ENCODE data around the gene PIMREG.

PIMREG gene

GRCh38 chr17:6437956-6438355 is 6.3 kb upstream of the PIMREG start:
- DNase-seq (ENCODE audit: low read depth in 3 of 3) = no peak

DNA sequence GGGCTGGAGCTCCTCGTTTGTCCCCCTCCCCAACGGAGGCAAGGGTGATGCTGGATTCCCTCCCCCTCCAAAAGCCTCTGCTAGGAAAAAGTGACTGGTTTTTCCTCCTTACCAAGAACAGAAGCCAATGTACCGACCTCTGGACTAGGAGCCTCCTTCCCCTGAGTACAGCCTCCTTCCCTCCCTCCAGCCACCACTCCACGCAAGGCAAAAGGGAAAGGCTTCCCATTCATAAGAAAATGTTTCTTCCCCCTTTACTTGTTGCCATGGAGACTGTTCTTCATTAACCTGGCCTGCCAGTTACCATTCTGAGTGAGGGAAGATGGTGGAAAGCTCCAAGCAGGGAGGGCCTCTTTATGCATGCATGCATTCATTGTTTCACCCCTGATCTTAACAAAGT is 4.3 kb upstream of the PIMREG start:
- DNase-seq (ENCODE audit: low read depth in 3 of 3) = no peak

DNA sequence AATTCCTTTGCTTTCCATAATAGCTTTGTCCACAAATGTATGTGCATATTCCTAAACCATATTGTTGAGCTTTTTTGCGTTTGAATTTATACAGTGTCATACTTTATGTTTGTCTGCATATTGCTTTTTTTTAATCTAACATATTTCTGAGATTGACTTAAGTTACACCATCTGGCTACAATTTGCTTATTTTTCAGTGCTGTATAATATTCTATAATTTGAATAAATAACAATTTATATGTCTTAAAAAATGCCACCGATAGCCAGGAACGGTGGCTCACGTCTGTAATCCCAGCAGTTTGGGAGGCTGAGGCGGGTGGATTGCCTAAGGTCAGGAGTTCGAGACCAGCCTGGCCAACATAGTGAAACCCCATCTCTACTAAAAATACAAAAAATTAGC is 1.5 kb upstream of the PIMREG start:
- no peak for DNase-seq (ENCODE audit: low read depth in 3 of 3)

DNA sequence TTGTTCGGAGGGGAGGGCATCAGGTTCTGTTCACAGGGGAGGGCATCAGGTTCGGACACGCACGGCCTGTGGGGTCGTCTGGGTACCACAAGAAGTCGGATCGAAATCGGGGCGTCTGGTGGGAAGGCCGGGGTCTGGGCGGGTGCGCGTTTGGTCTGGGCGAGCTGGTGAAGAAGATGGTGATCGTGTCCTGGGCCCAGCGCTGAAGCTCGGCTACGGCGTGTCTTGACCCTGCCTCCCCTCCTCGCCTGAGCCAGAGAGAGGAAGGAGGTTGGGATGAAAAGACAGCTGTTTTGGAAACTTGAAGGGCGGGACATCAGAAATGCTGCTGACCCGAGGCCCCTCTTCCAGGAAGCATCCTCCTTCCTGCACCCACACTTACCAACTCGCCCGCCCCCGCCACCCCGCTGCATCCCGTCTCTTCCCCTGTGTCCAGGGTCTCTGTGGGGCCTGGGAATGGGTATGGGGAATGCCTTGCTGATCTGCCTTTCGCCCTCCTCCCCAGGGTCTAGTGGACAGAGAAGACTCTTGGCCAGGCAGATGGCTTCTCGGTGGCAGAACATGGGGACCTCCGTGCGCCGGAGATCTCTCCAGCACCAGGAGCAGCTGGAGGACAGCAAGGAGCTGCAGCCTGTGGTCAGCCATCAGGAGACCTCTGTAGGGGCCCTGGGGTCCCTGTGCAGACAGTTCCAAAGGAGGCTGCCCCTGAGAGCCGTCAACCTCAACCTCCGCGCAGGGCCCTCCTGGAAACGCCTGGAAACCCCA is 498 bp downstream of the PIMREG start:
- no peak for DNase-seq (ENCODE audit: low read depth in 3 of 3)

DNA sequence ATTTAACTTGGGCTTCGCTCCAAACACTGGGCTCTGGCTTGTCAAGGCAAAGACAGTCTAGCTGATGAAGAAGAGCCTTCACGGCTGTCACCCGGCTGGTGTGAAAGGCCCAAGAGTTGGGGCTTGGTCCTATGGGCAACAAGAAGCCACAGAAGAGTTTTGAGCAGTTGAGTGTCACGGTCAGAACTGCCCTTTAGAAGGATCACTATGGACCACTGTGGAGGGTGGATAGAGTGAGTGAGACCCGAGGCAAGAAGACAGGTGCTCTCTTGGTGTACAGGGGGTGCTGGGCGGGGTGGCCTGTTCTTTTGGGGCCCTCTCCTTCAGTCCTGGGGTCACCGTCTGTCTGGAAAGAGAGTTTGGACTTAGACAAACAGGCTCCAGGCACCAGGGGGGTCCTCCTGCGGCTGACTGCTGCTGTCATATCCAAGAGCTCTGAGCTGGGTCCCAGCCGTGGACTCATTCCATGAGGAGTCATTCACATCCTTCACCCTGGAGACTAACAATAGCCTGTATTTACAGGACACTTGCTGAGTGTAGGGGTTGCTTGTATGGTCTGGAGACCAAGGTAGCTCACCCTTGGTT is 2.4 kb downstream of the PIMREG start:
- no peak for DNase-seq (ENCODE audit: low read depth in 3 of 3)

DNA sequence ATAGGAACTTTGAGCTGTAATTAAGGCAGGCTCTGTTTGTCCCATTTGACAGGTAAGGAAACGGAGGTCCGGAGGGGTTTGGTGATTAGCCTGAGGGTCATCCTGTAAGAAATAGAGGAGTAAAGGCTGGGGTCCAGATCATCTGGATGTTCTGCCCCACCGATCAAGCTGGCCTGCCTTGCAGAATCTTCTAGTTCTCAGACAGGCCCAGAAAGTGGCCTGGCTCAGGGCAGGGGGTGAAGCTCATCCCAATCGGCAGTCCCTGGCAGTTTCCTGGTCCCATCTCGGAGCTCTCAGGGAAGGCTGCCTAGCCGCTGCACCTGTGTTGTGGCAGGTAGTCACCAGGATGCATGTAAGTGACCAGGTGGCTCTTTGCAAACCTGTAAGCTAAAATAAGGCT is 4.2 kb downstream of the PIMREG start:
- DNase-seq (ENCODE audit: low read depth in 3 of 3) = no peak

DNA sequence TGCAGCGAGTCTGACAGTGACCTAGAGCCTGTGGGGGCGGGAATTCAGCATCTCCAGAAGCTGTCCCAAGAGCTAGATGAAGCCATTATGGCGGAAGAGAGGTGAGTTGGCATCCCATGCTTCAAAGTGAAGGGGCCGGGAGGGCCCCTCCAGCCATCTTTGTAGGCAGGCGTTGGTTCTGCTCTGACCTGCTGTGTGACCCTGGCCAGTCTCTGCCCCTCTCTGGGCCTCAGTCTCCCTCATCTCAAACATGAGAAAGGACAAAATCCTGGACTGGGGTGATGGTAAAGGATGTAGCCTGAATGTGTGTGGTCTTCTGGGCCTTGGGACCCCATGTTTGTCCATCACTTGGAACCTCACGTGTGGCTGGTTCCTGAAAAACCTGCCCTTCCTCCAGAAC is 5.1 kb downstream of the PIMREG start:
- DNase-seq (ENCODE audit: low read depth in 3 of 3) = no peak

DNA sequence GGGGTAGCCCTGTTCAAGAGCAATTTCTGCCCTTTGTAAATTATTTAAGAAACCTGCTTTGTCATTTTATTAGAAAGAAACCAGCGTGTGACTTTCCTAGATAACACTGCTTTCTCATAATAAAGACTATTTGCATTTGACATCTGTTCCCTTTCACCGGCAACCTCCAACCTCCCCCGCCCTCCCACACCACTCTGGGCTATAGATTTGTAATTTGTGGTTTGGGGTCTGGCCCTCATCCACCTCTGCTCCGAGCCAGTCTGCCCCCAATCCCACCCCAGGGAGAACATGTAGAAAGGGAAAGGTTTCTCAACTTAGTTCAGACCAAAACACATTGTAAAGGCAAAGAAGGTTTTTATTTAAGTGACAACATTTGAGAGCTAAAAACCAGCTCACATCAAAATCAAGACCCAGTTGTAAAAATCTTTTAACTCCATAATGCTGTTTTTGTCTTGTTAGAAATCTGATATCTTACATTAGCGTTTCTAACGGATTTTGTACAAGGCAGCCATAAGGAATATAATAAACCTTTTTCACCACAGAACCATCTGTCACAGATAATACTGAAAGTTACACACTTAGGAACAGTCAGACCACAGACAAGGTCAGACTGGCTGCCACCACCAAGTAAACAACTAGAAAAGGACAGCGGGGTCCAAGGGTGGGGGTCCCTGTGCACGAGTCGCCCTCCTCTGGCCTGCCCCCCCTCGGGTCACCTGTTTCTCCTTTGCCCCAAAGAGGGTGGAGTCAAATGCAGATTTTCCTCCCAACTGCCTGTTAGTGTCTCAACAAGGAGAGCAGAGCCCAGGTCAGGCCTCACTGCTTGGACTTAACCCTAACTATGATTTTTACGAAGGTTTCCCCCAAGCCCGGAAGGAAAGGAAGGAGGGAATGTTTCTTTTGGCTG is 6.9 kb downstream of the PIMREG start:
- DNase-seq (ENCODE audit: low read depth in 3 of 3) = no peak

GRCh38 chr17:6452471-6453266 is 8.4 kb downstream of the PIMREG start:
- DNase-seq (ENCODE audit: low read depth in 3 of 3) = no peak

DNA sequence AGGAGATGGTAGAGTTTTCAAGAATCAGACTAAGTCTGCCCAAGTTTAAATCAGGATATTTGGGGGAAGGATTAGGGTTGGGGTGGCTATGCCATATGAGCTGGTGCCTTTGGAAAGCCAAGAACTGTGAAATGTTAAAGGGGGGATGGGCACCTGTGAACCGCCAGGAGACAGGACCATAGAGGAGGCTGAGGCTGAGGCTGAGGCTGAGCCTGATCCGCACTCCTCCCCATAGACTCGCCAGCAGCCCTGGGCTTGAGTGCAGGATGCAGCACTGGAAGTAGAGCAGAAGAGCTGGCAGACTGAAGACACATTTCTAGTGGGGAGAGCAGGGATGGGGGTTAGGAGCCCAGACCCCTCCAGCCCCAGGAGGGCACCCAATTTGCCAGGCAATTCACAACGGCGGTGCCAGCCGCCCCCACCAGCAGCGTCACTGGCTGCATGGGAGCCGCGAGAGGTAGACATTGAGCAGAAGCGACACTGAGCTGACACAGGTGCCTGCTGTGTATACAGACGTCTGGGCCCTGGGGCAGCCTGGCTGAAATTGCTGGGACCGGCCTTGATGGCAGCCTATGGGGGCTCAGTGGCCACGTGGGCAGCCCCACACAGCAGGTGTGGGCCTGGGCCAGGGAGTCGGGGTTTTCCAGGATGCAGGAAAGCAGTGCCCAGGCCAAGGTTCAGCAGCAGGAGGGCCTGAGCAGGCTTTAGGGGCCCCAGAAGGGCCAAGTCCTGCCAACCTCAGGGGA is 9.2 kb downstream of the PIMREG start:
- no peak for DNase-seq (ENCODE audit: low read depth in 3 of 3)

- DNase-seq (ENCODE audit: low read depth in 3 of 3) = no peak
Measured at GRCh38 chr17:6454495-6455320, 10.5 kb downstream of the PIMREG start.

DNA sequence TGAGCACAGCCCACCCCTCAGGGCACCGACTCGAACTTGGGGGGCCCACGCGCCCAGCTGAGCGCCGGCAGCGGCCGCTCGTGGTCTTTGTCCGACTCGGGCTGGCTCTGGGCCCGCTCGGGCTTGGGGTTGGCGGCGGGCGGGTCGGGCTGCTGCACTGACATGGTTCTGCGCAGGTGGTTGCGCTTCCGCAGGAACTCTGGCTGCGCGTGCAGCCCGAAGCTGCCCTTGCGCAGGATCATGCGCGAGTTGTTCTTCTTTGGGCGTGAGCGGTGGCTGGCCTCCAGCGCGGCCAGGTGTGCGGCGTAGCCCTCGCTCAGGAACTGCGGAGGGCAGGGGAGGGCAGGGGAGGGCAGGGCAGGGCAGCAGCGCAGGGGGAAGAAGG is 11.1 kb downstream of the PIMREG start:
- DNase-seq (ENCODE audit: low read depth in 3 of 3) = no peak

- DNase-seq (ENCODE audit: low read depth in 3 of 3) = no peak
Measured at GRCh38 chr17:6456321-6456720, 12.1 kb downstream of the PIMREG start.

- DNase-seq (ENCODE audit: low read depth in 3 of 3) = peak in 1 of 3 donors; percentile 15
Measured at GRCh38 chr17:6456914-6457687, 12.8 kb downstream of the PIMREG start.

DNA sequence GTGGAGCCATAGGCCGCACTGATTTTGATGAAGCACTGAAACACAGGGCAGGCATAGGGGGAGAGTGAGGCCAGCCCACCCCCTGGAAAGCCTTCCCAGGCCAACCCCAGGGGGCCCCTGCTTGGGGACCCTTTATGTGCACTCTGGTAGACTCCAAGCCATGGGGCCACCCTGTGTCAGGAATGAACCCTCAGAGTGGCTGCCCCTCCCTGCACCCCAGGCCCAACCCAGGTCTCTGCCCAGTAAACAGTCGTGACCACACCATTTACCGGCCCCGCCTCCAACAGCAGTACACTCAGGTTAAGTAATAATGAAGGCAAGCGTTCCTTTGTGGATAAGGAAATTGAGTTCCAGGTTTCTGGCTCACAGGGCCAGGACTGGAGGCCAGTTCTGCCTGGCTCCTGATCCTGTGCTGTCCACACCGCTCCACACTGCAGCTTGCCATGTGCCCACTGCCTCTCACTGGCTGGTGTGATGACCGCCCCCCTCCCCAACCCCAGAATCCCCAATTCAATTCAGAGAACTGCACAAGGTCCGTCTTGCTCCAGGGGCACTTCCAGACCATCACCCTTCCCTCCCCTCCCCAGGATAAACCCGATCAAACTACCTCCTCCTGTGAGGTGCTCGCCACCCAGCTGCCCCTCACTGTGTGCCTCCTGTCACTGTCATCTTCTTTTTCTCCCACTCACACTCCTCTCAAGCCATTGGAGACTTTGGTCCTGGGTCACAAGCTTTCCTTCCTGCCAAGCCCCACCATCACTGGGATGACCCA is 13.6 kb downstream of the PIMREG start:
- no peak for DNase-seq (ENCODE audit: low read depth in 3 of 3)

DNA sequence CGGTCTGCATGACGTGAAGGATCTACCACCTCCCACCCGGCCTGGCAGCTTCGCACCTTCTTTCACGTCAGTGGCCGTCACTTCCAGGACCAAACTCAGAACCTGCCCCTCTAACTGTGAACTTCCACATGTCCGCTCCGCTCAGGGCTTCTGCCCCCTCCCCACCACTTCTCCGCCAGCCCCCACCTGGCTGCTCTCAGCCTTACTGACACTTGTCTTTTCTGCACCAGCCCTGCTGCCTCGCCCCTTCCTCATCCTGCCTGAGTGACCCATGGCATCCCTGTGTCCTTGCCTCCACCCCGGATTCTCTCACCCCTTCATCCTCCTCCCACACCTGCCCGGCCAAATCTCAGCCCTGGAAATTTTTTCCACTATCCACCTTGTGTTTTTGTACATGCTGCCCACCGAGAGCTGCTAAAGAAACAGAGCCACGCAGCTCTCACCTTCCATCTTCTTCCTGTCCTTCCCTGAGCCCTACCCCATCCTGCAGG is 14.2 kb downstream of the PIMREG start:
- DNase-seq (ENCODE audit: low read depth in 3 of 3) = no peak

DNA sequence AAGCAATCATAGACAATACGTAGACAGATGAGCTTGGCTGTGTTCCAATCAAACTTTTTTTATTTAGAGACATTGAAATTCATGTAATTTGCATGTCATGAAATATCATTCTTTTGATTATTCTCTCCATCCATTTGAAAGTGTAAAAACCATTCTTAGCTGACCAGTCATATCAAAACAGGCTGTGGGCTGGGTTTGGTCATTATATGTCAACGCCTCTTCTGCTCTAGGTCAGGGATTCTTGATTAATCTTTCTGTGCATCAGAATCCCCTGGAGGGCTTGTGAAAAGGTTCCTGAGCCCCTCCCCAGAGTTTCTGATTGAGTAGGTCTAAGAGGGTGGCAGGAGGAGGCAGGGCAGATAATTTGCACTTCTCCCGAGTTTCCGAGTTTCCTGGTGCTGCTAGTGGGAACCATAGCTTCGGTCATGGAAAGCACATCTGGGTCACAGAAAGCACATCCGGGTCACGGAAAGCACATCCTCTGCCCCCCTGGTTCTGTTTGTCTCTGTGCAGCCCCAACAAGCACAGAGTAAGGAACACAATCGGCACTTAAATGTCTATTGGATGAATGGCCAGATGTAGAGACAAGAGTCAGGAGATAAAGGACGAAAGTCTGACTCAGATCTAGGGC is 16.4 kb downstream of the PIMREG start:
- DNase-seq (ENCODE audit: low read depth in 3 of 3) = no peak

GRCh38 chr17:6461246-6461645 is 17.0 kb downstream of the PIMREG start:
- no peak for DNase-seq (ENCODE audit: low read depth in 3 of 3)
